Endothelial cell of umbilical vein (primary cell): ENCODE data around the gene REP15. TPM values are rescaled to one million over a fixed set of nuclear protein-coding genes. Genes with fewer than 3 reads are reported as not detected.
"Not testable (repeated sequence)": the region's sequence is repeated elsewhere in the genome, so short reads cannot be mapped to it uniquely, and the experiment has no call there.

Experiments
- BruUV-seq: library from RNA; stranded (reverse); fragments of 400-500 nt; replicated peaks from 2 replicates; lab custom pipeline; 2021; lab: Mats Ljungman, UMichigan
- CTCF ChIA-PET: fragments of 300-600, 350-600 bp; sonication (Branson Sonifier 250); formaldehyde crosslinking; loops from one replicate; lab custom pipeline; 2021; ENCODE audit warnings: antibody characterized with exemption, inconsistent platforms; lab: Charles Lee
- POLR2A ChIA-PET: fragments of 300-600, 350-600 bp; sonication (Branson Sonifier 250); formaldehyde crosslinking; loops from one replicate; lab custom pipeline; 2021; ENCODE audit warnings: antibody characterized with exemption, inconsistent platforms; lab: Charles Lee
- DNase-seq: peaks from one replicate; pipeline ENCODE4 v3.0.0-alpha.2; 2011; ENCODE audit warnings: low read depth, low spot score
- FAIRE-seq: peaks from 2 replicates; lab custom pipeline; 2011; peaks lifted over from hg19 to GRCh38; lab: Jason Lieb, UNC
- H2AFZ ChIP-seq: 2 replicates; pipeline ENCODE4 v1.6.0; 2012; ENCODE audit warnings: low read depth, low read length, control low read depth, inconsistent platforms
- H3K27ac ChIP-seq: 2 replicates; pipeline ENCODE4 v1.5.1; 2011; ENCODE audit warnings: low read depth, mild to moderate bottlenecking, control low read depth, low read length, moderate library complexity; ENCODE audit not compliant: insufficient read depth
- H3K27me3 ChIP-seq, 2 experiments: 2 replicates each; pipeline versions ENCODE4 v1.6.0 to v1.6.1; 2011; ENCODE audit warnings: low read length in 2 of 2, mixed read lengths in 1 of 2; ENCODE audit not compliant: control insufficient read depth in 2 of 2, insufficient read depth in 2 of 2
- H3K36me3 ChIP-seq, 2 experiments: 2 replicates in 1 of 2; 3 replicates in 1 of 2; pipeline ENCODE4 v1.5.1; 2011; ENCODE audit warnings: low read length in 2 of 2, mild to moderate bottlenecking in 1 of 2, moderate library complexity in 1 of 2; ENCODE audit not compliant: control insufficient read depth in 2 of 2, insufficient read depth in 2 of 2; ENCODE audit errors: extremely low read depth in 1 of 2
- H3K4me1 ChIP-seq: 3 replicates; pipeline ENCODE4 v1.5.1; 2011; ENCODE audit warnings: mild to moderate bottlenecking, low read length; ENCODE audit not compliant: control insufficient read depth, insufficient read depth; ENCODE audit errors: extremely low read depth
- H3K4me2 ChIP-seq: 2 replicates; pipeline ENCODE4 v1.6.1; 2011; ENCODE audit warnings: low read length, control low read depth, mixed read lengths; ENCODE audit not compliant: insufficient read depth
- H3K4me3 ChIP-seq, 3 experiments: fragments of 200-600 bp in 1 of 3; sonication (generic), shearing (Covaris generic) in 1 of 3; replicated peaks in 1 of 3; 2 replicates each; pipeline ENCODE4 v1.5.1; 2011 to 2016; ENCODE audit warnings: control low read depth in 3 of 3, low read length in 3 of 3, mild to moderate bottlenecking in 2 of 3, inconsistent platforms in 1 of 3, low read depth in 1 of 3, moderate library complexity in 1 of 3; ENCODE audit not compliant: insufficient read depth in 1 of 3
- H3K79me2 ChIP-seq: 2 replicates; pipeline ENCODE4 v1.6.0; 2012; ENCODE audit warnings: low read length, inconsistent platforms; ENCODE audit not compliant: control insufficient read depth, insufficient read depth
- H3K9ac ChIP-seq: replicated peaks from 2 replicates; pipeline ENCODE3; 2011; ENCODE audit warnings: low read length, control low read depth; ENCODE audit not compliant: insufficient read depth; ENCODE audit errors: extremely low read depth
- H3K9me1 ChIP-seq: replicated peaks from 3 replicates; pipeline ENCODE4 v1.6.0; 2011; ENCODE audit warnings: mild to moderate bottlenecking, low read length; ENCODE audit not compliant: control insufficient read depth, insufficient read depth; ENCODE audit errors: extremely low read depth
- H3K9me3 ChIP-seq: replicated peaks from 2 replicates; pipeline ENCODE4 v1.5.1; 2012; ENCODE audit warnings: low read length, inconsistent platforms; ENCODE audit not compliant: control insufficient read depth, insufficient read depth
- H4K20me1 ChIP-seq: replicated peaks from 2 replicates; pipeline ENCODE3; 2011; ENCODE audit warnings: mild to moderate bottlenecking, low read length; ENCODE audit not compliant: control insufficient read depth, insufficient read depth; ENCODE audit errors: extremely low read depth
- EZH2 ChIP-seq: IDR thresholded peaks from 2 replicates; pipeline ENCODE4 v1.6.1; 2012; ENCODE audit warnings: borderline replicate concordance, low read depth, mild to moderate bottlenecking, moderate library complexity, low read length, inconsistent platforms; ENCODE audit not compliant: severe bottlenecking
- FOS ChIP-seq: IDR thresholded peaks from 2 replicates; pipeline ENCODE4 v1.6.1; 2011; ENCODE audit warnings: mild to moderate bottlenecking, low read length, moderate library complexity, borderline replicate concordance; ENCODE audit not compliant: insufficient read depth
- GATA2 ChIP-seq: IDR thresholded peaks from 2 replicates; pipeline ENCODE4 v1.7.0; 2011; ENCODE audit warnings: low read depth, mild to moderate bottlenecking, moderate library complexity, mixed read lengths, low read length; ENCODE audit not compliant: insufficient read length, insufficient read depth
- JUN ChIP-seq: IDR thresholded peaks from 2 replicates; pipeline ENCODE4 v1.6.1; 2011; ENCODE audit warnings: borderline replicate concordance, low read depth; ENCODE audit not compliant: insufficient read length, insufficient read depth
- MYC ChIP-seq: IDR thresholded peaks from one replicate; pipeline ENCODE4 v1.6.1; 2011; ENCODE audit warnings: mild to moderate bottlenecking, low read depth, low read length
- POLR2A ChIP-seq: IDR thresholded peaks from 2 replicates; pipeline ENCODE4 v1.6.1; 2012; ENCODE audit warnings: low read depth, mild to moderate bottlenecking, control low read depth, low read length
- POLR2AphosphoS5 ChIP-seq: IDR thresholded peaks from 2 replicates; pipeline ENCODE4 v1.6.1; 2012; ENCODE audit warnings: low read depth, mild to moderate bottlenecking, control low read depth, low read length, moderate library complexity; ENCODE audit not compliant: insufficient read depth
- dilution Hi-C: fragments of 300-500 bp; cut with MboI; formaldehyde crosslinking; loops from one replicate; pipeline ENCODE4 v1.15.0; 2019; ENCODE audit warnings: low sequenced_read_pairs; ENCODE audit not compliant: extremely low pct_ligation_motif_present
- intact Hi-C: fragments of 100-400 bp; cut with micrococcal nuclease; formaldehyde crosslinking; loops from one replicate; pipeline ENCODE4 v1.10.0; 2022
- polyA plus RNA-seq, 4 experiments: library from polyadenylated mRNA; depleted of rRNA in 3 of 4; stranded (reverse) in 3 of 4; unstranded in 1 of 4; fragments of >200 nt; gene quantifications; 2 replicates each; pipeline versions ENCODE4 v1.2.1 to v1.2.3, GENCODE V29; 2011 to 2012; ENCODE audit warnings: missing spikeins in 1 of 4
- total RNA-seq: library from RNA; stranded (reverse); gene quantifications from 2 replicates; pipeline ENCODE4 v1.2.3, GENCODE V29; 2021
- TF ChIP-seq, protein P1 (sequence below), 2 donors: IDR thresholded peaks; 1 replicate in 1 of 2; 2 replicates in 1 of 2; pipeline ENCODE4 v1.5.1; 2011; ENCODE audit warnings: low read length in 2 of 2, mild to moderate bottlenecking in 2 of 2, moderate library complexity in 2 of 2, control low read depth in 1 of 2, inconsistent platforms in 1 of 2, low read depth in 1 of 2; ENCODE audit not compliant: insufficient read depth in 1 of 2; ENCODE audit errors: extremely low read depth in 1 of 2
- TF ChIP-seq, protein P2 (sequence below): IDR thresholded peaks from 2 replicates; pipeline ENCODE4 v1.6.1; 2011; ENCODE audit not compliant: insufficient read depth, insufficient read length

REP15 gene
- total and polyA plus RNA-seq, 2 donors (not counting 3 experiments of a cell fraction or from before 2014, with no cell fraction given), result 0.94 to 4.8 TPM

DNA sequence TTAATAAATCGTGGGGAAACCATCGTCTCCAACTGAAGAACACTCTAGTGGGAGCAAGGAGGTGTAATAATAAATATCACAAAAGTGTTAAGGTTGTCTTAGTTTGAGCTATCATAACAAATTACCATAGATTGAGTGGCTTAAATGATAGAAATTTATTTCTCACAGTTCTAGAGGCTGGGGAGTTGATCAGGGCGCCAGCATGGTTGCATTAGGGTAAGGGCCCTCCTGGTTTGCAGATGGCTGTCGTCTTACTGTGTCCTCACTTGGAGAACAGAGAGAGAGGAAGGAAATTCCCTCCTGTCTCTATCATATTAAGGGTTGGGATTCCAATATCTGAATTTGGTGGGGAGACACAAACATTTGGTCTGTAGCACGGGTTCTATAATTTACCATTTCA lies 47.4 kb downstream of the REP15 start:
- Histone ChIP-seq H3K36me3 (peaks cover 0 to 5% of the 10 kb centered on the region in 2 experiments), H3K79me2 (peaks cover 4% of the 10 kb centered on the region), H3K9me1 (no peaks in the 10 kb centered on the region), H3K4me2 (no peak overlapping the region), H2AFZ (no peak overlapping the region), H3K4me1 (no peaks in the 10 kb centered on the region), H3K9me3 (no peaks in the 10 kb centered on the region), H3K4me3 (no peak overlapping the region), H4K20me1 (no peaks in the 10 kb centered on the region), H3K9ac (no peak overlapping the region), H3K27me3 (no peaks in the 10 kb centered on the region), H3K27ac (no peak overlapping the region)
- no TSS peak for BruUV-seq
- dilution Hi-C loops (no loop called here), intact Hi-C loops (no loop called here)
- POLR2A ChIA-PET, result no interaction called here
- DNase-seq (no peak), FAIRE-seq (no peak)
- CTCF ChIA-PET, result no interaction called here
- no peak for TF ChIP-seq EZH2
- TF ChIP-seq POLR2AphosphoS5, result no peak
- TF ChIP-seq, protein P1, sequence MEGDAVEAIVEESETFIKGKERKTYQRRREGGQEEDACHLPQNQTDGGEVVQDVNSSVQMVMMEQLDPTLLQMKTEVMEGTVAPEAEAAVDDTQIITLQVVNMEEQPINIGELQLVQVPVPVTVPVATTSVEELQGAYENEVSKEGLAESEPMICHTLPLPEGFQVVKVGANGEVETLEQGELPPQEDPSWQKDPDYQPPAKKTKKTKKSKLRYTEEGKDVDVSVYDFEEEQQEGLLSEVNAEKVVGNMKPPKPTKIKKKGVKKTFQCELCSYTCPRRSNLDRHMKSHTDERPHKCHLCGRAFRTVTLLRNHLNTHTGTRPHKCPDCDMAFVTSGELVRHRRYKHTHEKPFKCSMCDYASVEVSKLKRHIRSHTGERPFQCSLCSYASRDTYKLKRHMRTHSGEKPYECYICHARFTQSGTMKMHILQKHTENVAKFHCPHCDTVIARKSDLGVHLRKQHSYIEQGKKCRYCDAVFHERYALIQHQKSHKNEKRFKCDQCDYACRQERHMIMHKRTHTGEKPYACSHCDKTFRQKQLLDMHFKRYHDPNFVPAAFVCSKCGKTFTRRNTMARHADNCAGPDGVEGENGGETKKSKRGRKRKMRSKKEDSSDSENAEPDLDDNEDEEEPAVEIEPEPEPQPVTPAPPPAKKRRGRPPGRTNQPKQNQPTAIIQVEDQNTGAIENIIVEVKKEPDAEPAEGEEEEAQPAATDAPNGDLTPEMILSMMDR (IDR thresholded peaks at IDR 0.05; ENCODE audit: extremely low read depth in 1 of 2, insufficient read depth in 1 of 2, low read depth in 1 of 2, low read length in 2 of 2), result no peak
- no peak for TF ChIP-seq FOS
- TF ChIP-seq JUN, result no peak
- TF ChIP-seq POLR2A, result no peak
- TF ChIP-seq, protein P2, sequence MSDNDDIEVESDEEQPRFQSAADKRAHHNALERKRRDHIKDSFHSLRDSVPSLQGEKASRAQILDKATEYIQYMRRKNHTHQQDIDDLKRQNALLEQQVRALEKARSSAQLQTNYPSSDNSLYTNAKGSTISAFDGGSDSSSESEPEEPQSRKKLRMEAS, result no peak
- no peak for TF ChIP-seq GATA2
- TF ChIP-seq MYC, result no peak

DNA sequence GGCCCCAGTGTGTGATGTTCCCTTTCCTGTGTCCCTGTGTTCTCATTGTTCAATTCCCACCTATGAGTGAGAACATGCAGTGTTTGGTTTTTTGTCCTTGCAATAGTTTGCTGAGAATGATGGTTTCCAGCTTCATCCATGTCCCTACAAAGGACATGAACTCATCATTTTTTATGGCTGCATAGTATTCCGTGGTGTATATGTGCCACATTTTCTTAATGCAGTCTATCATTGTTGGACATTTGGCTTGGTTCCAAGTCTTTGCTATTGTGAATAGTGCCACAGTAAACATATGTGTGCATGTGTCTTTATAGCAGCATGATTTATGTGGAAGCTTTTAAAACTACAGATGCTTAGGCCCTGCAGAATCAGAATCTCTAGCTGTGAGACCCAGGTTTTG lies 49.5 kb downstream of the REP15 start:
- H4K20me1 ChIP-seq, H3K27ac ChIP-seq, H2AFZ ChIP-seq, H3K4me2 ChIP-seq, BruUV-seq, H3K79me2 ChIP-seq, intact Hi-C loops, H3K9me1 ChIP-seq, DNase-seq, H3K27me3 ChIP-seq, H3K36me3 ChIP-seq, H3K9me3 ChIP-seq, H3K4me3 ChIP-seq, dilution Hi-C loops, H3K9ac ChIP-seq, FAIRE-seq, POLR2A ChIA-PET, H3K4me1 ChIP-seq: not testable (repeated sequence)
- CTCF ChIA-PET, result interaction anchor here (0.5 to 1.7 kb wide), 4 partner anchors 9 to 75 kb away, joined by 3 to 5 read pairs (median 4); no protein-coding TSS in a partner anchor
